Astrocyte of the hippocampus (primary cell): ENCODE measurements around the gene SELENOI.
A peak's percentile ranks its signal among the peaks of the same experiment; 100 is the strongest.
"Not testable (repeated sequence)": the region's sequence is repeated elsewhere in the genome, so short reads cannot be mapped to it uniquely, and the experiment has no call there.

Experiments
- DNase-seq: peaks from one replicate; pipeline ENCODE4 v3.0.0; 2011; ENCODE audit warnings: low read depth, low spot score

SELENOI gene

GRCh38 chr2:26356111-26356510 lies 10.2 kb downstream of the SELENOI start:
- DNase-seq = no peak

GRCh38 chr2:26356771-26357170 lies 10.8 kb downstream of the SELENOI start:
- peak; percentile 28 for DNase-seq

- DNase-seq = no peak
These were observed 14.0 kb downstream of the SELENOI start for GRCh38 chr2:26359886-26360473.

- no peak for DNase-seq
These were observed 17.4 kb downstream of the SELENOI start for GRCh38 chr2:26363323-26363722.

- DNase-seq = no peak
These were observed 18.0 kb downstream of the SELENOI start for GRCh38 chr2:26363958-26364357.

- DNase-seq = no peak
These were observed 18.7 kb downstream of the SELENOI start for GRCh38 chr2:26364669-26365068.

GRCh38 chr2:26366957-26367356 lies 21.0 kb downstream of the SELENOI start:
- DNase-seq = no peak

GRCh38 chr2:26369664-26370063 lies 23.7 kb downstream of the SELENOI start:
- DNase-seq = not testable (repeated sequence)

- not testable (repeated sequence) for DNase-seq
These were observed 25.0 kb downstream of the SELENOI start for GRCh38 chr2:26370909-26371308.

GRCh38 chr2:26376799-26377198 lies 30.9 kb downstream of the SELENOI start:
- no peak for DNase-seq

- no peak for DNase-seq
These were observed 34.3 kb downstream of the SELENOI start for GRCh38 chr2:26380281-26380680.

- no peak for DNase-seq
These were observed 36.6 kb downstream of the SELENOI start for GRCh38 chr2:26382564-26382963.

GRCh38 chr2:26384183-26384582 lies 38.2 kb downstream of the SELENOI start:
- no peak for DNase-seq

GRCh38 chr2:26384597-26384996 lies 38.7 kb downstream of the SELENOI start:
- no peak for DNase-seq

- DNase-seq = no peak
These were observed 41.2 kb downstream of the SELENOI start for GRCh38 chr2:26387189-26387588.

- peak; percentile 29 for DNase-seq
These were observed 48.8 kb downstream of the SELENOI start for GRCh38 chr2:26394694-26395093.

GRCh38 chr2:26395394-26395793 lies 49.5 kb downstream of the SELENOI start:
- no peak for DNase-seq

GRCh38 chr2:26396734-26397298 lies 50.9 kb downstream of the SELENOI start:
- no peak for DNase-seq

- DNase-seq = no peak
These were observed 53.9 kb downstream of the SELENOI start for GRCh38 chr2:26399771-26400376.

GRCh38 chr2:26400723-26401122 lies 54.8 kb downstream of the SELENOI start:
- no peak for DNase-seq

GRCh38 chr2:26401739-26402541 lies 56.0 kb downstream of the SELENOI start, which contains the start of gene DRC1:
Gene DRC1 (plus strand): TSS chr2:26401920. CDS start chr2:26401990, 70 bp downstream.
- peak; percentile 94 for DNase-seq

GRCh38 chr2:26407526-26407925 lies 61.6 kb downstream of the SELENOI start:
- DNase-seq = no peak
